H1 (cell line): Measurements from ENCODE around the gene HEATR1. TPM values are rescaled to one million over a fixed set of nuclear protein-coding genes. Genes with fewer than 3 reads are reported as not detected.

ENCODE experiments used
- NANOG ChIP-seq: IDR thresholded peaks from 2 replicates; pipeline ENCODE4 v1.6.1; 2011; ENCODE audit warnings: low read length, low read depth, mild to moderate bottlenecking, inconsistent platforms; ENCODE audit not compliant: insufficient read depth, poor library complexity, severe bottlenecking
- RXRA ChIP-seq: IDR thresholded peaks from 2 replicates; pipeline ENCODE4 v1.6.1; 2011; ENCODE audit warnings: low read depth, mild to moderate bottlenecking, low read length, moderate library complexity; ENCODE audit not compliant: insufficient read depth
- SIN3A ChIP-seq, 2 experiments: IDR thresholded peaks in 1 of 2; conservative IDR thresholded peaks in 1 of 2; 2 replicates each; pipeline ENCODE4 v1.6.1; 2011 to 2012; ENCODE audit warnings: low read length in 2 of 2, improper control_type of control experiment in 1 of 2, low read depth in 1 of 2, mild to moderate bottlenecking in 1 of 2
- SIX5 ChIP-seq: IDR thresholded peaks from 2 replicates; pipeline ENCODE4 v1.6.1; 2011; ENCODE audit warnings: mild to moderate bottlenecking, low read depth, low read length
- polyA plus RNA-seq, 7 experiments: library from polyadenylated mRNA; depleted of rRNA in 3 of 7; stranded (reverse) in 5 of 7; unstranded in 2 of 7; fragments of >200 nt in 5 of 7; fragments of 200-250 nt in 2 of 7; gene quantifications; 1 replicate in 5 of 7; 2 replicates in 1 of 7; 4 replicates in 1 of 7; pipeline versions ENCODE4 v1.2.1 to v1.2.3, GENCODE V29; 2011 to 2013; ENCODE audit warnings: missing spikeins in 2 of 7, mixed read lengths in 2 of 7
- total RNA-seq: library from RNA; stranded (reverse); fragmentation: NEBNext Ultra II Directional; extraction: Animal tissue kit (Norgen Biotek cat#: 25700); gene quantifications from 2 replicates; pipeline ENCODE4 v1.2.1, GENCODE V29; 2021

The HEATR1 gene
- total and polyA plus RNA-seq, 2 of the 8 experiments (the other 6 are each of a cell fraction or from before 2014, with no cell fraction given), result 13.0 to 95.8 TPM

DNA sequence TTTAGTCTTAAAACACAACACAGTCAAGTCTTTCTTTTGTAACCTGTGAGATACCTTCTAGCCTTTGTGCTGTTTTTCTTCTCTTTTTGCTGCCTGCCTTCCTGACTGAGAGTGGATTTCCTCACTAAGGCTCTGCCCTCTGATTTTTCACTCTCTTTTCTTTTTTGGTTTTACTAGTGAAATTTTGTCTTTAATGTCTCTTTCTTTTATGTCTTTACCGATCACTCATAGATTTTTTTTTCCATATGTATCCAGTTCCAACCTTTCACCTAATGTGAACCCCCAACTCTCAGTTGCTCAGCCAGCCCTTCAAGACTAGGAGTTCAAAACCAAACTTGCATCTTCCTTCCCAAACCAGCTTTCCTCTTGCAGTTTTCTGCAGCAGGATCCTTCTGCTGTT lies 74.0 kb downstream of the HEATR1 start (continued):
- TF ChIP-seq RXRA, result no peak
- no peak for TF ChIP-seq SIN3A (conservative IDR thresholded peaks at IDR 0.05 in 1 of 2, IDR thresholded peaks at IDR 0.05 in 1 of 2; ENCODE audit: low read depth in 1 of 2, low read length in 2 of 2)
- TF ChIP-seq SIX5, result no peak
- no peak for TF ChIP-seq NANOG
